GM12891 (cell line): Measurements from ENCODE around the gene PSMF1.

Experiments used
- DNase-seq: peaks from one replicate; pipeline ENCODE4 v3.0.0; 2011; ENCODE audit warnings: low spot score; ENCODE audit not compliant: insufficient read length
- FAIRE-seq: peaks from 2 replicates; lab custom pipeline; 2011; peaks lifted over from hg19 to GRCh38; lab: Jason Lieb, UNC
- PAX5 ChIP-seq: IDR thresholded peaks from 2 replicates; pipeline ENCODE4 v1.6.1; 2011; ENCODE audit warnings: low read length, moderate library complexity, mild to moderate bottlenecking; ENCODE audit not compliant: insufficient read depth, severe bottlenecking
- POLR2A ChIP-seq: IDR thresholded peaks from 2 replicates; pipeline ENCODE4 v1.6.1; 2011; ENCODE audit warnings: low read depth, low read length, control low read depth
- POLR2AphosphoS5 ChIP-seq: IDR thresholded peaks from 2 replicates; pipeline ENCODE4 v1.6.1; 2011; ENCODE audit warnings: low read depth, low read length, control low read depth
- POU2F2 ChIP-seq: IDR thresholded peaks from 2 replicates; pipeline ENCODE4 v1.6.1; 2011; ENCODE audit warnings: low read depth, mild to moderate bottlenecking, control low read depth, low read length, moderate library complexity
- SPI1 ChIP-seq: IDR thresholded peaks from 2 replicates; pipeline ENCODE4 v1.6.1; 2011; ENCODE audit warnings: low read depth, low read length, control low read depth
- TAF1 ChIP-seq: IDR thresholded peaks from 2 replicates; pipeline ENCODE4 v1.6.1; 2011; ENCODE audit warnings: low read depth, low read length, control low read depth

Gene PSMF1

DNA sequence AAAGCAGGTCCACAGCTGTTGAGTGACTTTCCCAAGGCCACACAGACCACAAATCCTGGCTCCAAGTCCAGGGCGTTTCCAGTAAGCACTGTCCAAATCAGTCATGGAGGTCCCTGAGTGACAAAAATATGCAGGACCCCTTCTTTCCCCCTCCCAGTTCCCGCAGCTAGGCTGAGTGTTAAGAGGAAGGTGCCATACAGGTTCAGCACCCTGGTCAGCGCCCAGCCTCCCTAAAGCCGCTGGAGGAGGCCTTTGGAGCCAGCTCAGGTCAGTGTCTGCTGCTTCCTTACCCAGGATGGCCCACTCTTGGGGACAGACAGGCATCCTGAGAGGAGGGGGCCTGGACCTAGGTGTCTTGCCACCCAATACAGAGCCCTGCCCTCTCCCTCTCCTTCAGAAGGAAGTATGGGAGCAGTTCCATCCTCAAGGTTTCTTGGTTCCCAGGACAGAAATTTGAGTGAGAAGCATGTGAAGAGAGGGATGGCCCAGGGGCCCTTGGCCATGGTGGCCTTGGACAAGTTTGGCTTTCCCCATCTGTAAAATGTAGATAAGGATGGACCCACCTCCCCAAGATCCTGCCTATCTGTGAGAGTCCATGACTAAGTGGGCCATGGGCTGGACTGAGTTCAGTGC lies 53.2 kb downstream of the PSMF1 start:
- DNase-seq (no peak), FAIRE-seq (no peak)

DNA sequence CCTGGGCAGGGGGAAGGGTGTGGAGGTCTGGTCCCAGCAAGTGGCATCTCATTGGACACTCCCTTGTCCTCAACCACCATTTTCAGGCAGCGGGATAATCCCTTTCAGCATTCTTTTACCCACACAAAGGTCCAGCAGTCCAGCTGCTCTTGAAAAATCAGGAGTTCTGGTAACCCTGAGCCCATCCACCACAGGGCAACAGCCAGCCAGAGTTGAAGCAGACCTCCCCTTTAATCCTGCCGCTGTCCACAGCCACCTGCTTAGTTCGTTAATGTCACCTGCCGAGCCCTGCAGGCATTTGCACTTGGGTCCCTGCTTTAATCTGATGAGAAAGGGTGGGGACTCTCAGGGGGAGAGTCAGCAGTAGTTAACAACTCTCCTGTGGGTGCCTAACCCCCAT lies 55.3 kb downstream of the PSMF1 start:
- no peak for DNase-seq
- FAIRE-seq: no peak

More for the DNA sequence above, 53.2 kb downstream of the PSMF1 start:
- TF ChIP-seq SPI1 (no peak), POLR2AphosphoS5 (no peak), POU2F2 (no peak), POLR2A (no peak), PAX5 (no peak), TAF1 (no peak)

DNA sequence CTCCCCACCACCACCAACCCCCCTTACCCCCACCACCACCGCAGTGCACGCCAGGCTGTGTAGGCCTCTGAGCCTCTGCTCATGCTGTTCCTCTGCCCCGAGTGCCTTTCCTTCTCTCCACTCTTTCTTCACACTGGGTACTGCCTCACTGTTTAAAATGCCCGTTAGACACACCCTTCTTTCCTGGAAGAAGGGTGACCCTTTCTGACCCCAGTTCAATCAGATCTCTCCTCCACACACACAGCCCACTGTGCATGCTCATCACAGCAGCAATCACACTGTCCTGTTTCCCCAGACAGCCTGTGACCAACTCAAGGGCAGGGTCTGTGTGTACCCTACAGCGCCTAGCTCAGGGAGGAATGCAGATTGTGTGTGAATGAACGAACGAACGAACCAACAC lies 56.4 kb downstream of the PSMF1 start:
- TF ChIP-seq POU2F2: no peak
- TF ChIP-seq TAF1: no peak
- TF ChIP-seq SPI1: no peak
- no peak for TF ChIP-seq POLR2A
- no peak for TF ChIP-seq PAX5
- no peak for TF ChIP-seq POLR2AphosphoS5
- no peak for DNase-seq
- no peak for FAIRE-seq

More for the DNA sequence above, 55.3 kb downstream of the PSMF1 start:
- TF ChIP-seq TAF1 (no peak), POLR2A (no peak), PAX5 (no peak), SPI1 (no peak), POU2F2 (no peak), POLR2AphosphoS5 (no peak)

DNA sequence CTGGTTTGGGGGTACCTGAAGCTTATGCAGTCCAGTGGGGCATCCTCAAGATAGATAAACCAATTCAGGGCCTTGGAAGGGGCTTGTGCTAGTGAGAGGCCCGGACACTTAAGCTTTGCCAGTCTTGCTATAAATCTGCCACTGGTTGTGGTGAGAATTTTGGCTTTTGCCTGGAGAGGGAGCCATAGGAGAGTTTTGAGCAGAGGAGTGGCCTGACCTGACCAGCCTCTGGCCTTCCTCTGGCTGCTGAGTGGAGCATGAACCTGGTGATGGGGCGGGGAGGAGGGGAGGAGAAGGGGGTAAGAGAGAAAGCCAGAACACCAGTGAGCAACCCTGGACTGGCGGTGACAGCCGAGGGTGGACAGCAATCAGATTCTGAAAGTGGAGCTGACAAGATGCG lies 59.3 kb downstream of the PSMF1 start:
- FAIRE-seq: no peak
- no peak for DNase-seq
- TF ChIP-seq POLR2A (no peak), POU2F2 (no peak), POLR2AphosphoS5 (no peak), TAF1 (no peak), SPI1 (no peak), PAX5 (no peak)

DNA sequence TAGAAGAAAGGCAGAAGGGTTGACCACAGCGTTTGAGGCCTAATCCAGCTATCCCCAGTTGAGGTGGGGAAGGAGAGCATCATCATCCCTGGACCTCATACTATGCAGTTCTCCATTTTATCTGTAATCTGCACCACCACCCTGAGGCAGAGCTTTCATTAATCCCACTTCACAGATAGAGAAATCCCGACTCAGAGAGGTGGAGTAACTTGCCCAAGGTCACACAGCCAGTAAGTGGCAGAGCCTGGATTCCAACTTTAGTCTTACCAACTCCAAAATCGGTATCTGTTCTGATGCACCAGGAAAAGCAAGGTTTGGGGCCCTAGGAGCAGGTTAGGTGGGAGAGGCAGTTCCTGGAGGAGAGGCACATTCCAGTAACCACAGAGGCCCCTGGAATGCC lies 59.7 kb downstream of the PSMF1 start:
- DNase-seq (no peak), FAIRE-seq (no peak)
- no peak for TF ChIP-seq SPI1
- TF ChIP-seq TAF1: no peak
- no peak for TF ChIP-seq POU2F2
- no peak for TF ChIP-seq PAX5
- TF ChIP-seq POLR2AphosphoS5: no peak

DNA sequence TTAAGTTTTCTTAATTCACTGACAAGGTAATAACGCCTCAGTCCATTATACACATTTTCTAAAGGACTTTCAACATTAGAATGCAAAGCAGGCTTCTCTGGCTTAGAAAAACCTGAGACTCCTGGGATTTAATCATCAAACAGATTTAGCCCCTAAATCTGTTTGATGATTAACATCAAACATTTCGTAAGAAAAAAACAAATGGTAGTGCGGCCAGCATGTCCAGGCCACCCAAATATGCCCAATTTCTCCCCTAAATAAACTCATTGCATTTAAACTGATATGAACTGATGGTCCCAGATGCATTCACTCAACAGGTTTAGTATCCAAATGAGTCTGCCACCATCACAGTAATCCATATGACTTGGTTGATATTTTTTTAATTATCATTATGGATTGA lies 60.2 kb downstream of the PSMF1 start:
- FAIRE-seq: no peak
- no peak for DNase-seq
- TF ChIP-seq POLR2AphosphoS5 (no peak), POU2F2 (no peak), POLR2A (no peak), SPI1 (no peak), PAX5 (no peak), TAF1 (no peak)

DNA sequence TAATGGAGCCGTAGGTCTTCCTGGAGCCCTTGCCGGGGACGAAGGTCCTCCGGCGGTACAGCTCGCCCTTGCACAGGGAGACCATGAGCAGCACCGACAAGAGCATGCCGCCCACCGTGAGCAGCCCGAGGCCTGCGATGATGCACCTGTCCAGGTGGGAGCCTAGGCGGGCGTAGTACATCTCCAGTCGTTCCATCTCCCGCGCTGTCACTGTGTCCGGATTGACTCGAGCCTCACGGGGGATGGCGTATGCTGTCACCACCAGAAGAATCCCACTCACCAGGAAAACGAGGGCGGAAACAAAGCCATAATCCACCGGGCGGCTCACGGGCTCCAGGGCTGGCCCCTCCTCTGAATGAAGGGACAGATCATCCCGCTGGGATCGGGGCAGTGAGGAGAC lies 62.5 kb downstream of the PSMF1 start:
- DNase-seq (no peak), FAIRE-seq (no peak)
- no peak for TF ChIP-seq TAF1
- no peak for TF ChIP-seq POU2F2
- no peak for TF ChIP-seq POLR2A
- TF ChIP-seq SPI1: no peak
- TF ChIP-seq POLR2AphosphoS5: no peak
- TF ChIP-seq PAX5: no peak

DNA sequence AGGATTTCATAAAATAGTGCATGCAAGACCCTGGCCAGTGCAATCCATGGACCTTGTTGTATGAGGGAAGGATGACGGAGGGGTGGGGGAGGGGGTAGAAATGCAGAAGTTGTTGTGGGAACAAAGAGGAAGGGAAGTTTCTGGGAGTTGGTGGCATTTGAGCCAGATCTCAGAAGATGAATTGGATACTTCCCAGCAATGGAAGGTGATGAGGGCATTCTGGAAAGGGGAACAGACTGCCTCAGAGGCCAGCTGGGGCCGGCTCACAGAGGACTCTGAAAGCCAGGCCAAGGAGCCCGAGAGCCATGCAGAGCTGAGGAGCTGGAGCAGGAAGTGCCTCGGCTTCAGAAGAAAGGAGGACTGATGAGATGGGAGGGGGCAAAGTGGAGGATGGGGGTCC lies 63.7 kb downstream of the PSMF1 start:
- no peak for DNase-seq
- TF ChIP-seq SPI1 (no peak), POLR2A (no peak), POU2F2 (no peak), TAF1 (no peak), PAX5 (no peak), POLR2AphosphoS5 (no peak)
- FAIRE-seq: no peak

DNA sequence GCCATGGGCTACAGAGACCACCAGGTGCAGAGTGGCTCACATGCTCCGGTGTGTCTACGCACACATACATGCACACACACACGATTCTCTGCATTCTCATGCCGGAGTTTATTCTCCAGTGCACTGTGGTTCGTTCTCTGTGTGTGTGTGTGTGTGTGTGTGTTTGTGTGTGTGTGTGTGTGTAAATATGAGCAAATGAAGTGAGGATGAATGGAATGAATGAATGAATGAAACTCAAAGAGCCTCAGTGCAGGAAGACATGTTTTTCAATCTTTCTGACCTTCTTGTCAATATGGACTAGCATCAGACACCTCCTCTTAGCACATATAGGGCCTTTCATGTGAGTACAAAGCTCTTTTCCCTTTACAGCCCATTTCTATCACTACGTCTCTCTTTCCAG lies 64.8 kb downstream of the PSMF1 start:
- TF ChIP-seq POLR2A: no peak
- no peak for TF ChIP-seq PAX5
- no peak for TF ChIP-seq SPI1
- no peak for TF ChIP-seq POLR2AphosphoS5
- no peak for TF ChIP-seq POU2F2
- TF ChIP-seq TAF1: no peak
- no peak for FAIRE-seq
- DNase-seq: no peak

DNA sequence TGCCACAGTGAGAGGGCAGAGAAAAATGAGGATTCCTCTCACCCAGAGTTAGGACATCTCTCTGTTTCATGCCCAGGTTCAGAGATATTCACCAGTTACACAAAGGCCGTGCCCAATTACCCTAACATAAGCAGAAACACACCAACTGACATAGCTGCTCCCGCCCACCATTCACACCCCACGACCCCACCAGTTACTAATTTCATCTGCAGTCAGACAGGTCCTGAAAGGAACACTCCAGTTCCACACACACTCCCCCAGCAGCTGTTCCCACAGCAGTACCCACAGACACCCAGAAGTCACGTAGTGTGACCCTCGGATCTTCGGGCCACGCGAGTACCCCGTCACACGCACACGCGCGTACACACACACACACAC lies 65.8 kb downstream of the PSMF1 start:
- DNase-seq: no peak
- TF ChIP-seq POLR2AphosphoS5 (no peak), POLR2A (no peak), POU2F2 (no peak), TAF1 (no peak), SPI1 (no peak), PAX5 (no peak)
- FAIRE-seq: no peak
